Measurements from ENCODE around the gene FGFR3.

Gene FGFR3

GRCh38 chr4:1803523-1804423, 10.7 kb downstream of the FGFR3 start:
- DNase-seq, result no peak

- no peak for DNase-seq
Observed at GRCh38 chr4:1804638-1805492, 11.8 kb downstream of the FGFR3 start.

- no peak for DNase-seq
Observed at GRCh38 chr4:1805493-1806222, 12.6 kb downstream of the FGFR3 start.

- no peak for DNase-seq
Observed at GRCh38 chr4:1806223-1806564, 13.1 kb downstream of the FGFR3 start.

GRCh38 chr4:1806596-1807331, 13.7 kb downstream of the FGFR3 start:
- DNase-seq, result no peak

GRCh38 chr4:1807332-1807777, 14.3 kb downstream of the FGFR3 start:
- no peak for DNase-seq

- DNase-seq, result no peak
Observed at GRCh38 chr4:1808396-1808795, 15.3 kb downstream of the FGFR3 start.

- no peak for DNase-seq
Observed at GRCh38 chr4:1808851-1809753, 16.0 kb downstream of the FGFR3 start.

GRCh38 chr4:1809754-1810502, 16.8 kb downstream of the FGFR3 start:
- DNase-seq, result peak; percentile 14 to 58 (median 34)

GRCh38 chr4:1810765-1811164, 17.7 kb downstream of the FGFR3 start:
- DNase-seq, result no peak

- DNase-seq, result no peak
Observed at GRCh38 chr4:1812720-1813119, 19.6 kb downstream of the FGFR3 start.

GRCh38 chr4:1813231-1813630, 20.1 kb downstream of the FGFR3 start:
- DNase-seq, result no peak

GRCh38 chr4:1813915-1814314, 20.8 kb downstream of the FGFR3 start:
- DNase-seq, result no peak

- no peak for DNase-seq
Observed at GRCh38 chr4:1814453-1814852, 21.4 kb downstream of the FGFR3 start.

GRCh38 chr4:1815096-1815996, 22.3 kb downstream of the FGFR3 start:
- no peak for DNase-seq

- DNase-seq, result no peak
Observed at GRCh38 chr4:1815997-1816860, 23.1 kb downstream of the FGFR3 start.

- no peak for DNase-seq
Observed at GRCh38 chr4:1819284-1819683, 26.2 kb downstream of the FGFR3 start.

- DNase-seq, result no peak
Observed at GRCh38 chr4:1819816-1820215, 26.7 kb downstream of the FGFR3 start.
